GM21825 (cell line): ENCODE measurements around the gene RPTOR.
"Not testable (repeated sequence)": the region's sequence is repeated elsewhere in the genome, so short reads cannot be mapped to it uniquely, and the experiment has no call there.

Experiments
- ATAC-seq: cut with Tn5 transposase; IDR thresholded peaks from one replicate; pipeline ENCODE4 v1.9.1; 2021; ENCODE audit warnings: mild to moderate bottlenecking, moderate library complexity; ENCODE audit not compliant: unreplicated experiment

Gene RPTOR

GRCh38 chr17:80539022-80539641 is 5.5 kb upstream of the RPTOR start:
- no peak for ATAC-seq

GRCh38 chr17:80545499-80545826 is 825 bp downstream of the RPTOR start:
- no peak for ATAC-seq

- no peak for ATAC-seq
These were observed 1.6 kb downstream of the RPTOR start for GRCh38 chr17:80546267-80546666.

GRCh38 chr17:80552523-80552922 is 7.9 kb downstream of the RPTOR start:
- ATAC-seq, result no peak

- no peak for ATAC-seq
These were observed 10.6 kb downstream of the RPTOR start for GRCh38 chr17:80555266-80555665.

- ATAC-seq, result no peak
These were observed 13.4 kb downstream of the RPTOR start for GRCh38 chr17:80558046-80558445.

- no peak for ATAC-seq
These were observed 15.2 kb downstream of the RPTOR start for GRCh38 chr17:80559825-80560251.

- ATAC-seq, result no peak
These were observed 17.0 kb downstream of the RPTOR start for GRCh38 chr17:80561541-80562114.

GRCh38 chr17:80564545-80564944 is 19.9 kb downstream of the RPTOR start:
- no peak for ATAC-seq

- no peak for ATAC-seq
These were observed 20.9 kb downstream of the RPTOR start for GRCh38 chr17:80565343-80566053.

GRCh38 chr17:80566054-80566400 is 21.4 kb downstream of the RPTOR start:
- no peak for ATAC-seq

- no peak for ATAC-seq
These were observed 23.6 kb downstream of the RPTOR start for GRCh38 chr17:80568246-80568645.

GRCh38 chr17:80569924-80570323 is 25.3 kb downstream of the RPTOR start:
- no peak for ATAC-seq

GRCh38 chr17:80573701-80574100 is 29.1 kb downstream of the RPTOR start:
- no peak for ATAC-seq

GRCh38 chr17:80574496-80574895 is 29.9 kb downstream of the RPTOR start:
- ATAC-seq, result no peak

GRCh38 chr17:80575057-80575875 is 30.6 kb downstream of the RPTOR start:
- ATAC-seq, result no peak

- ATAC-seq, result no peak
These were observed 33.4 kb downstream of the RPTOR start for GRCh38 chr17:80577876-80578570.

- ATAC-seq, result not testable (repeated sequence)
These were observed 34.2 kb downstream of the RPTOR start for GRCh38 chr17:80578668-80579388.

GRCh38 chr17:80582165-80582564 is 37.5 kb downstream of the RPTOR start:
- ATAC-seq, result no peak

GRCh38 chr17:80584176-80584905 is 39.7 kb downstream of the RPTOR start:
- ATAC-seq, result no peak
